ENCODE data around the gene HEPHL1. TPM values are rescaled to one million over a fixed set of nuclear protein-coding genes. Genes with fewer than 3 reads are reported as not detected.

HEPHL1 gene
- total RNA-seq, 4 donors from 2014 or later = not detected

GRCh38 chr11:93983542-93984195, 37.5 kb upstream of the HEPHL1 start:
- H3K4me3 ChIP-seq = no peak overlapping the region
- TF ChIP-seq EP300 (IDR thresholded peaks at IDR 0.05; ENCODE audit: low read depth) (no peak), POLR2AphosphoS5 (IDR thresholded peaks at IDR 0.05) (no peak), POLR2A (IDR thresholded peaks at IDR 0.05) (no peak), CTCF (IDR thresholded peaks at IDR 0.05) (no peak)
- DNase-seq = no peak
- in situ Hi-C loops (cut with MboI; ENCODE audit: low pct_ligation_motif_present in 1 of 4, low pct_unique_long_range_greater_than_20kb in 1 of 4, low sequenced_read_pairs in 3 of 4) = no loop called here
- no peaks in the 10 kb centered on the region for H3K9me3 ChIP-seq
- no peaks in the 10 kb centered on the region for H3K4me1 ChIP-seq
- no peaks in the 10 kb centered on the region for H3K27me3 ChIP-seq
- 20 to 48% methylated on average over 2 to 3 of the region's 3 CpGs for WGBS, 2 donors (ENCODE audit: low coverage in 1 of 2)
- intact Hi-C loops (cut with DNase I; ENCODE audit: low total_unique reads) = no loop called here
- H3K27ac ChIP-seq = no peak overlapping the region
- no peaks in the 10 kb centered on the region for H3K36me3 ChIP-seq

DNA sequence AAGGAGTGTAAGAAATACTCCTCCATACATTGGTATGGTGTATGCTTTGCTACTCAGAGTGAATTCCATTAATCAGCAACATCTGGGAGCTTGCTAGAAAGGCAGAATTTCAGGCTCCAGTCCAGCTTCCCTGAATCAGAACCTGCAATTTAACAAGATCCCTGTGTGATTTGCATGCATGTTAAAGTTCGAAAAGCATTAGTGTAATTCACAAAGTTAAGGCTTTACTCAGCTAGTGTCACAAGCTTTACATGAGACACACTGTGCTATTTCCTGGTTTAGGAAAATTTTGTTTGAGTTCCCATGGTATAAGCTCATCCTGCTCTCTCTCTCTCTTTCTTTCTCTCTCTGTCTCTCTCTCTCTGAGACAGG, 37.0 kb upstream of the HEPHL1 start:
- in situ Hi-C loops (cut with MboI; ENCODE audit: low pct_ligation_motif_present in 1 of 4, low pct_unique_long_range_greater_than_20kb in 1 of 4, low sequenced_read_pairs in 3 of 4) = no loop called here
- no peaks in the 10 kb centered on the region for H3K27me3 ChIP-seq
- DNase-seq = no peak
- H3K4me3 ChIP-seq = no peak overlapping the region
- 62 to 71% methylated on average over 1 of the region's 1 CpG for WGBS, 2 donors (ENCODE audit: low coverage in 1 of 2)
- no peaks in the 10 kb centered on the region for H3K9me3 ChIP-seq
- H3K27ac ChIP-seq = no peak overlapping the region
- intact Hi-C loops (cut with DNase I; ENCODE audit: low total_unique reads) = no loop called here
- H3K4me1 ChIP-seq = no peaks in the 10 kb centered on the region
- H3K36me3 ChIP-seq = no peaks in the 10 kb centered on the region
- TF ChIP-seq EP300 (IDR thresholded peaks at IDR 0.05; ENCODE audit: low read depth) = no peak
- TF ChIP-seq POLR2A (IDR thresholded peaks at IDR 0.05) = no peak
- TF ChIP-seq CTCF (IDR thresholded peaks at IDR 0.05) = no peak
- no peak for TF ChIP-seq POLR2AphosphoS5 (IDR thresholded peaks at IDR 0.05)

DNA sequence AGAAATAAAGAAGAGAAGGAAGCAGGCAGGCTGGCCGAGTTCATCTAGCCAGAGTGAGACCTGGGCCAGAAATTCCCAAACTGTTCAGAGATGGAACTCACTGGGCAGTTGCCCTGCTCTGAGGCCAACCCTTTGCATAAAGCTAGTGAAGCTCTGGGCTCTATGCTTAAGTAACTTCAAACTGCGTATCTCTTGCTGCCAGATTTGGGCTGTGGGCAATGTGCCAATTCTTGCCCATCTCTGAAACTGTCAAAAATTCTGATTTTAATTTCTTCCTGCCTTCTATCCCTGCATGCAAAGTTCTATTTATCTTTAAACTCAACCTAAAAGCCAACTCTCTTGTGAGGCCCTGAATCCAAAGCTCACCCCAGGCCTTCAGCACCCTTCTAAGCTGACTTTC, 36.2 kb upstream of the HEPHL1 start:
- no peak for TF ChIP-seq POLR2A (IDR thresholded peaks at IDR 0.05)
- TF ChIP-seq EP300 (IDR thresholded peaks at IDR 0.05; ENCODE audit: low read depth) = no peak
- no peak for TF ChIP-seq POLR2AphosphoS5 (IDR thresholded peaks at IDR 0.05)
- no peak for TF ChIP-seq CTCF (IDR thresholded peaks at IDR 0.05)
- intact Hi-C loops (cut with DNase I; ENCODE audit: low total_unique reads) = no loop called here
- DNase-seq = no peak
- Histone ChIP-seq H3K27ac (no peak overlapping the region), H3K4me1 (no peaks in the 10 kb centered on the region), H3K9me3 (no peaks in the 10 kb centered on the region), H3K4me3 (no peak overlapping the region), H3K27me3 (no peaks in the 10 kb centered on the region), H3K36me3 (no peaks in the 10 kb centered on the region)
- in situ Hi-C loops (cut with MboI; ENCODE audit: low pct_ligation_motif_present in 1 of 4, low pct_unique_long_range_greater_than_20kb in 1 of 4, low sequenced_read_pairs in 3 of 4) = no loop called here
- WGBS, 2 donors (ENCODE audit: low coverage in 1 of 2) = 38 to 42% methylated on average over 2 of the region's 2 CpGs

- DNase-seq = no peak
- H3K36me3 ChIP-seq = no peaks in the 10 kb centered on the region
- no peak overlapping the region for H3K4me3 ChIP-seq
- in situ Hi-C loops (cut with MboI; ENCODE audit: low pct_ligation_motif_present in 1 of 4, low pct_unique_long_range_greater_than_20kb in 1 of 4, low sequenced_read_pairs in 3 of 4) (no loop called here), intact Hi-C loops (cut with DNase I; ENCODE audit: low total_unique reads) (no loop called here)
- no peak overlapping the region for H3K27ac ChIP-seq
- WGBS, 2 donors (ENCODE audit: low coverage in 1 of 2) = 33 to 35% methylated on average over 3 of the region's 3 CpGs
- H3K27me3 ChIP-seq = no peaks in the 10 kb centered on the region
- TF ChIP-seq POLR2A (IDR thresholded peaks at IDR 0.05) = no peak
- TF ChIP-seq EP300 (IDR thresholded peaks at IDR 0.05; ENCODE audit: low read depth) = no peak
- no peak for TF ChIP-seq POLR2AphosphoS5 (IDR thresholded peaks at IDR 0.05)
- TF ChIP-seq CTCF (IDR thresholded peaks at IDR 0.05) = no peak
- no peaks in the 10 kb centered on the region for H3K4me1 ChIP-seq
- H3K9me3 ChIP-seq = no peaks in the 10 kb centered on the region
Measured at GRCh38 chr11:93986716-93987115, 34.4 kb upstream of the HEPHL1 start.
